Retinal pigment epithelial cell (primary cell): ENCODE data around the gene TSPO.

Experiments used
- DNase-seq: peaks from one replicate; pipeline ENCODE4 v3.0.0-alpha.2; 2010; ENCODE audit warnings: low read depth
- H3K4me3 ChIP-seq: 2 replicates; pipeline ENCODE4 v1.5.1; 2011; ENCODE audit warnings: mild to moderate bottlenecking, low read length, control low read depth, moderate library complexity
- CTCF ChIP-seq: conservative IDR thresholded peaks from 2 replicates; pipeline ENCODE4 v1.5.1; 2011; ENCODE audit warnings: low read depth, low read length, control low read depth, inconsistent platforms

TSPO gene

GRCh38 chr22:43203471-43203981 lies 52.2 kb downstream of the TSPO start:
- TF ChIP-seq CTCF, result peak; percentile 9
- H3K4me3 ChIP-seq, result no peak overlapping the region
- DNase-seq, result no peak

GRCh38 chr22:43205261-43205691 lies 53.9 kb downstream of the TSPO start:
- H3K4me3 ChIP-seq, result no peak overlapping the region
- DNase-seq, result no peak
- TF ChIP-seq CTCF, result no peak

DNA sequence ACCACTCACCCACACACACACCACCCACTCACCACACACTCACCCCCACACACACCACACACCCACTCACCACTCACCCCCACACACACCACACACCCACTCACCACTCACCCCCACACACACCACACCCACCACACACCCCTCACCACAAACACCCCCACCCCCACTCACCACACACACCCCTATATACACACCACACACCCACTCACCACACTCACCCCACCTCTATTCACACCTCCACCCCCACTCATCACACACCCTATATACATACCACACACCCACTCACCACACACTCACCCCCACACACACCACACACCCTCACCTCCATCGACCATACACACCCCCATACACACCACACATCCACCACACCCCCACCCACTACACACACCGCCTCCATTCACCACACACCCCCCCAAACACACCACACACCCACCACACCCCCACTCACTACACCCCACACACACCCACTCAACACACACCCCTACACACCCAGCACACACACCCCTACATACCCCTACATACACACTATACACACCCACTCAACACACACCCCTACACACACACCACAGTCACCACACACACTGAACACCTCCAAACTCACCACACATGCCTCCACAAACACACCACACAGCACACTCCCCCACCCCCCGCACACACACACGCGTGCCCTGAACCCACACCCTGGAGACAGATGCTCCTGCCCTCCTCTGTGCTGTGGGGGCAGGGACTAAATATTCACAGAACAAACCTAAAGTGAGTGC lies 54.6 kb downstream of the TSPO start:
- DNase-seq, result no peak
- H3K4me3 ChIP-seq, result no peak overlapping the region
- TF ChIP-seq CTCF, result no peak

DNA sequence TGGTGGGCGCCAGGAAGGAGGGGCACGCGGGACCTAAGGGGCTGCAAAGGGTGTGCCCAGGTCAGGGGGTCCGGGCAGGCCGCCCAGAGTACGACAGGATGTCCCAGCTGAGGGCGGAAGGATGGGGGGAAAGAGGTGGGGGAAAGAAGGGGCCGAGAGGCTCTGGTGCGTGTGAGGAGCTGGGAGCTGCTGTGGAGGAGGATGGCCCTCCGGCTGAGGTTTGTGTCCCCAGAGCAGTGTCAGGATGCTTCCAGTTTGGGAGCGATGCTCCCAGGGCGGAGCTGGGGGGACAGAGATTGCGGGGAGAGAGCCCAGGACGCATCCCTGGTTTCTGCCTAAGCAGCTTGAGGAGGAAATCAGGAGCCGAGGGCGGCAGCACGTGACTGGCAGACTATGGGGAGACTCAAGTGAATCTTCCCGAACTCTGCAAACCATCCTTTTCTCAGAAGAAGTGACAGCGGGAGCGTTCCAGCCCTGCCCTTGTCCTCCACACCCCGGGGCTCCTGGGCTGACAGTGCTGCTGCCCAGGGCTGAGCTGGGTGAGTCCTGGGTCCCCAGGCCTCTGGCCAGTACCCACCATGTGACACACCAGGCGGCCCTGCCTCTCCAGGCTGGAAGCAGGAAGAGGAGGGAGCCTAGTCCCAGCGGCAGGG lies 55.3 kb downstream of the TSPO start:
- no peak overlapping the region for H3K4me3 ChIP-seq
- no peak for TF ChIP-seq CTCF

GRCh38 chr22:43207386-43207785 lies 56.0 kb downstream of the TSPO start:
- no peak for TF ChIP-seq CTCF
- DNase-seq, result no peak
- H3K4me3 ChIP-seq, result no peak overlapping the region

More for the DNA sequence above, 55.3 kb downstream of the TSPO start:
- no peak for DNase-seq

GRCh38 chr22:43207849-43208702 lies 56.7 kb downstream of the TSPO start:
- no peak for TF ChIP-seq CTCF
- no peak overlapping the region for H3K4me3 ChIP-seq
- DNase-seq, result no peak
